Suprapubic skin (tissue), 4 donors: ENCODE results near the gene ICA1. TPM values are rescaled to one million over a fixed set of nuclear protein-coding genes. Genes with fewer than 3 reads are reported as not detected.

Experiments used
- DNase-seq, 2 donors: peaks; one replicate each; pipeline ENCODE4 v3.0.0-alpha.2; 2019; ENCODE audit warnings: low spot score in 2 of 2
- H3K27ac ChIP-seq: fragments of 200-600 bp; sonication (generic); one replicate; pipeline ENCODE4 v1.5.1; 2019
- H3K27me3 ChIP-seq: fragments of 200-600 bp; sonication (generic); one replicate; pipeline ENCODE4 v1.5.1; 2019
- H3K36me3 ChIP-seq: fragments of 200-600 bp; sonication (generic); one replicate; pipeline ENCODE4 v1.5.1; 2019
- H3K4me1 ChIP-seq: fragments of 200-600 bp; sonication (generic); one replicate; pipeline ENCODE4 v1.5.1; 2019
- H3K4me3 ChIP-seq: fragments of 200-600 bp; sonication (generic); one replicate; pipeline ENCODE4 v1.5.1; 2019; ENCODE audit warnings: mild to moderate bottlenecking
- H3K9me3 ChIP-seq: fragments of 200-600 bp; sonication (generic); one replicate; pipeline ENCODE4 v1.5.1; 2019
- CTCF ChIP-seq, 2 donors: fragments of 200-600 bp in 1 of 2; fragments of 450-650 bp in 1 of 2; sonication (generic) in 1 of 2; IDR thresholded peaks; one replicate each; pipeline ENCODE4 v1.5.1; 2016 to 2019; ENCODE audit warnings: antibody characterized with exemption in 2 of 2, mild to moderate bottlenecking in 1 of 2, moderate library complexity in 1 of 2
- EP300 ChIP-seq: sonication (generic); formaldehyde crosslinking; IDR thresholded peaks from one replicate; pipeline ENCODE4 v1.6.1; 2017; ENCODE audit warnings: antibody characterized with exemption
- POLR2A ChIP-seq, 2 donors: fragments of 450-650 bp; IDR thresholded peaks; one replicate each; pipeline ENCODE4 v1.6.1; 2017; ENCODE audit warnings: antibody characterized with exemption in 2 of 2, mild to moderate bottlenecking in 2 of 2, moderate library complexity in 2 of 2
- POLR2AphosphoS5 ChIP-seq, 3 donors: sonication (generic); formaldehyde crosslinking; IDR thresholded peaks; one replicate each; pipeline ENCODE4 v1.6.1; 2017; ENCODE audit warnings: antibody characterized with exemption in 3 of 3
- WGBS: methylation state at CpG from one replicate; pipeline ENCODE4 v1.1.5; 2018; 5-methylcytosine and 5-hydroxymethylcytosine counted together
- total RNA-seq, 4 donors: library from RNA; depleted of rRNA; stranded (reverse); fragments of >200 nt; gene quantifications; one replicate each; pipeline ENCODE4 v1.1.0, GENCODE V29; 2016

ICA1 gene
- total RNA-seq, 4 donors from 2014 or later, result 22.3 to 140 (median 38.8) TPM

- no peak for TF ChIP-seq EP300
- no peak for TF ChIP-seq POLR2AphosphoS5 (IDR thresholded peaks at IDR 0.05)
- TF ChIP-seq POLR2A (IDR thresholded peaks at IDR 0.05), result no peak
- TF ChIP-seq CTCF (IDR thresholded peaks at IDR 0.05), result no peak
- no peaks in the 10 kb centered on the region for H3K36me3 ChIP-seq
- no peaks in the 10 kb centered on the region for H3K9me3 ChIP-seq
- 92% methylated on average over 2 of the region's 2 CpGs for WGBS
- no peak overlapping the region for H3K27ac ChIP-seq
- no peaks in the 10 kb centered on the region for H3K27me3 ChIP-seq
- DNase-seq, result no peak
- no peak overlapping the region for H3K4me3 ChIP-seq
- peaks cover 2% of the 10 kb centered on the region for H3K4me1 ChIP-seq
Observed at GRCh38 chr7:8286118-8286517, 24.2 kb upstream of the ICA1 start.

GRCh38 chr7:8285155-8285554 lies 23.2 kb upstream of the ICA1 start:
- H3K4me3 ChIP-seq, result no peak overlapping the region
- no peak overlapping the region for H3K27ac ChIP-seq
- no peaks in the 10 kb centered on the region for H3K27me3 ChIP-seq
- H3K9me3 ChIP-seq, result no peaks in the 10 kb centered on the region
- no peak for DNase-seq
- no peaks in the 10 kb centered on the region for H3K4me1 ChIP-seq
- no peak for TF ChIP-seq CTCF (IDR thresholded peaks at IDR 0.05)
- no peak for TF ChIP-seq POLR2AphosphoS5 (IDR thresholded peaks at IDR 0.05)
- TF ChIP-seq EP300, result no peak
- TF ChIP-seq POLR2A (IDR thresholded peaks at IDR 0.05), result no peak
- H3K36me3 ChIP-seq, result no peaks in the 10 kb centered on the region

- Histone ChIP-seq H3K27ac (no peak overlapping the region), H3K4me3 (no peak overlapping the region), H3K4me1 (no peaks in the 10 kb centered on the region), H3K9me3 (no peaks in the 10 kb centered on the region), H3K36me3 (no peaks in the 10 kb centered on the region), H3K27me3 (no peaks in the 10 kb centered on the region)
- WGBS, result 39% methylated on average over 1 of the region's 1 CpG
- TF ChIP-seq POLR2AphosphoS5 (IDR thresholded peaks at IDR 0.05) (no peak), CTCF (IDR thresholded peaks at IDR 0.05) (no peak), EP300 (no peak), POLR2A (IDR thresholded peaks at IDR 0.05) (no peak)
- no peak for DNase-seq
Observed at GRCh38 chr7:8284606-8285005, 22.6 kb upstream of the ICA1 start.

- H3K36me3 ChIP-seq, result no peaks in the 10 kb centered on the region
- no peaks in the 10 kb centered on the region for H3K27me3 ChIP-seq
- H3K4me3 ChIP-seq, result no peak overlapping the region
- DNase-seq, result no peak
- no peak overlapping the region for H3K27ac ChIP-seq
- no peak for TF ChIP-seq POLR2AphosphoS5 (IDR thresholded peaks at IDR 0.05)
- no peak for TF ChIP-seq EP300
- no peak for TF ChIP-seq POLR2A (IDR thresholded peaks at IDR 0.05)
- TF ChIP-seq CTCF (IDR thresholded peaks at IDR 0.05), result no peak
- WGBS, result 70% methylated on average over 2 of the region's 2 CpGs
- H3K4me1 ChIP-seq, result no peaks in the 10 kb centered on the region
- no peaks in the 10 kb centered on the region for H3K9me3 ChIP-seq
Observed at GRCh38 chr7:8283968-8284367, 22.0 kb upstream of the ICA1 start.

- 83% methylated on average over 2 of the region's 2 CpGs for WGBS
- no peak for DNase-seq
- Histone ChIP-seq H3K27me3 (no peaks in the 10 kb centered on the region), H3K36me3 (no peaks in the 10 kb centered on the region), H3K9me3 (no peaks in the 10 kb centered on the region), H3K4me3 (no peak overlapping the region), H3K27ac (no peak overlapping the region), H3K4me1 (no peaks in the 10 kb centered on the region)
- TF ChIP-seq CTCF (IDR thresholded peaks at IDR 0.05), result no peak
- TF ChIP-seq POLR2AphosphoS5 (IDR thresholded peaks at IDR 0.05), result no peak
- no peak for TF ChIP-seq EP300
- TF ChIP-seq POLR2A (IDR thresholded peaks at IDR 0.05), result no peak
Observed at GRCh38 chr7:8282871-8283270, 20.9 kb upstream of the ICA1 start.
